Kasumi-1 (cell line): Measurements from ENCODE around the gene SULT4A1.

Source experiments
- DNase-seq, 2 experiments: peaks; one replicate each; lab custom pipeline; 2025; lab: John Stamatoyannopoulos, UW

Gene SULT4A1

DNA sequence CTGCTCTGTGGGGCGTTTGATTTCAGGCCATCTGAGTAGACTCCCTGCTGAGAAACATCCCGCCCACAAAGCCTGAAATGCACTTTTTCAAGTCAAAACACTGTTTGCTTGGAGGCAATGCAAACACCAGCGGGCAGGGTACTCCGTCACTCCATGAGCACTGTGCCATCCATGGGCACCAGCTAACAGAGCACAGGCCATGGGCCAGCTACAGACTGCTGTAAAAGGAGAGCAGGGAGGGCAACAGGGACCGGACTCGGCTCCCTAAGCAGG is 33.7 kb downstream of the SULT4A1 start:
- no peak for DNase-seq

DNA sequence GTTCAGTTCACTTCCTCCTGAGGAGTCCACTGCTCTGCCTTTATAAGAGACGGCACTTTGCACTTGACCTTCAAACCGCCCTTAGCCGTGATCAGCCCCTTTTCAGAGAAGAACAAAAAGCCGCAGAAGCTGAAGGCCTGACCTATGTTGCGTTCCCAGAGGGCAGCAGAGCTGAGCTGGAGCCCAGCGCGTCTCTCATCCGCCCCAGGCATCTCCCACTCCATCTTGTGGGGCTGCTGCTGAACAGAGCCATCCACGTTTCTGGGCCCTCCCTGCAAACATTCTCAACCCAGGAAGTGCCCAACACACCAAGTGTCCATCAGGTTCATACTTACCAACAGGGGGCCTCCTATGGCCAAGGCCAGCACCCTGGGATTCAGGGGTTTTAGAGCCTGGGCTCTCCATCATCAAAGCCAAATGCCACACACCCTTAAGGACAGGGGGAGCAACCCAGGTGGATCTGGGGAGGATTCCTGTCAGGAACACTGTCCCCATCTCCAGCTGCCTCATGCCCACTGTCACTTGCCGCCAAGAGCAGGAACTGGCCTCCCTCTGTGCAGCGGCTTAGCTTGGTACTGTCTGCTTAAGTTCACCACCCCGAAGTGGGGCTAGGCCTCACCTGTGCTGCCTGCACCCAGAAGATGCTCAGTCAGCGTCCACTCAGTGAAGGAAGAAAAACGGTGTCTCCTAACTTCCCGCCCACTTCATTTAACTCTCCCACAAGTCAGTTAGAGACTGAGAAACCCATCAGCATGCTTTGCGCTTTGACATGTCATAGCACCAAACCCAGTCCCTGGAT is 34.2 kb downstream of the SULT4A1 start:
- no peak for DNase-seq

DNA sequence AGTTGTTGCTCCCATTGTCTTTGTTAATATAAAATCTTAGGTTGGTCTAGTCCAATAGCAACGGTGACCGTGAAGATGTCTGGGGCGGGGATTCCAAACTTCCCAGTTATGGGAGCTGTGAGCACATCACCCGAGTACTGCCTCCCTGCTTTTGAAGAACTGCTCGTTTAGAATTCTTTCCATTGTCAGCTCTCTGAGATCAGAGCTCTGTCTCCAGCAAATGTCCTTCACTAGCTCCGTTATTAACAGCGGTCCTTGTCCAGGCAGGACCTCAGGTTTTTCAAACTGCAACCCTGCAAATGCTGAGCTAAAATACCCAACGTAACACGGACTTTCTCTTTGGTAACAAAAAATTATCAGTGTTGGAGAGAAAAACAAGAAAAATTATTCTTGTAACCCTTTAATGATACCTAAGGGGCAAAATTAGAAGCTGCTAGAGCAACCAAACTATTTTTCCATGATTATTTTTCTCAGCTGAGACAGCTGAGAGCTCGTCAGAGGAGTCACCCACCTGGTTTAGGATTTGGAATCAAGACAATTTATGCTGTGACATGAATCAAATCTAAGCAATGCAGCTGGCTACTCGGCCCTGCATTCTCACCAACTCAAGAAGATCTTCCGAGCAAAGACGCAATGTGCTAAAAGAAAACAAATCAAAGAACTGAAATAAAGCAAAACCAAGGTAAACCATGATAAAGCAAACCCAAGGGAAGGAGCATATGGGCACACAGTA is 35.1 kb downstream of the SULT4A1 start:
- no peak for DNase-seq

DNA sequence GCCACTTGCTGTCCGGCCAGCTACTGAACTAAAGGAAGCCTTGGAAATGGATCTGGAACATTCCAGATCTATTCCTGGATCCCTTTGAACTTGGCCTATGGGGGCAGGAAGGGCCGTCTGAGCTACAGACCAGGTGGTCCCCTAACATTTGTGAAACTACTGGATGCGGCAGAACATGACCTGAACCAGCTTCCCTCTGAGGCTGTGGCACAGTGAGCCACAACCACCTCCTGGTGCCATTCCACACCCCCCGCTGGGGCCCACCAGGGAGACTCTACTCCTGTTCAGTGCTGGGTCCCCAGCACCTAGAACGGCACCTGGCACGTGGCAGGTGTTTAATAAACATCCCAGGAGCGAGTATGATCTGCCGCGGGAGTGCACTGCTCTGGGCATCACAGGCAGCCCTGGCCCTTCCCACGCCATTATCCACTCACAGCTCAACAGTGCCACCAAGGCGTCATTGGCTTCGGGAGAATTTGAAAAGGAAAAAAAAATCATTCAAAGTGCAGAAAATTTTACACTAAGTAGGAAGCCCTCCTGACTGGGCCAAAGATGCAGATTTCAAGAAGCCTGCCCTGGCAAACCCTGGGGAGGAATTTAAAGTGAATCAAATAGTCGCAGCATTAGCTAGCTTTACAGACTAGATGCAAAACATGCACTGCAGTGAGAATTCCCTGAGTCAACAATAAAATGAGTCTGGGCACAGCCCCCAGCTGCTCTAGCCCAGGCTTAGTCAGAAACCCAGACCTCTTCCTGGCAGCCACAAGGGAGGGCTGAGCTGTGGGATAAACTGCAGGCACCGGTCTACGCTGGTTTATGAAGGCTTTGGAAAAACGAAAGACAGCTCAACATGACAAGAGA is 35.9 kb downstream of the SULT4A1 start:
- DNase-seq: no peak

DNA sequence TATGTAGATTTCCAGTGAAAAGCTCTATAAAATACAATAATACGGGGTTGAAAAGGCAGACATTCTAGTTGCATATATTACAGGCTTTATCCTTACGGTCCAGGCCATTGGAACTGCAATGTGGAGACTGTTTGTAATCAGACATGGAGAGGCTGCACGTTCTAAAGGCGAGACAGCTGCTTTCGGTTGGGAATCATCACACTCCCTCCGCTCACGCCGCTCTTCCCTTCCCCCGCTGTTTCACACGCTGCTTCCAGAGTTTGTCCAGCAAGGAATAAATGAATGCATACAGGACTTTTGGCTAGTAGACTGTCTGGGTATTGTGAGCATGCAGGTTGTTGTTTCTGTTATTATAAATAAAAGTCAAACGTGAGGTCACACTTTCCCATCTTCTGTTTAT is 36.7 kb downstream of the SULT4A1 start:
- DNase-seq: no peak

DNA sequence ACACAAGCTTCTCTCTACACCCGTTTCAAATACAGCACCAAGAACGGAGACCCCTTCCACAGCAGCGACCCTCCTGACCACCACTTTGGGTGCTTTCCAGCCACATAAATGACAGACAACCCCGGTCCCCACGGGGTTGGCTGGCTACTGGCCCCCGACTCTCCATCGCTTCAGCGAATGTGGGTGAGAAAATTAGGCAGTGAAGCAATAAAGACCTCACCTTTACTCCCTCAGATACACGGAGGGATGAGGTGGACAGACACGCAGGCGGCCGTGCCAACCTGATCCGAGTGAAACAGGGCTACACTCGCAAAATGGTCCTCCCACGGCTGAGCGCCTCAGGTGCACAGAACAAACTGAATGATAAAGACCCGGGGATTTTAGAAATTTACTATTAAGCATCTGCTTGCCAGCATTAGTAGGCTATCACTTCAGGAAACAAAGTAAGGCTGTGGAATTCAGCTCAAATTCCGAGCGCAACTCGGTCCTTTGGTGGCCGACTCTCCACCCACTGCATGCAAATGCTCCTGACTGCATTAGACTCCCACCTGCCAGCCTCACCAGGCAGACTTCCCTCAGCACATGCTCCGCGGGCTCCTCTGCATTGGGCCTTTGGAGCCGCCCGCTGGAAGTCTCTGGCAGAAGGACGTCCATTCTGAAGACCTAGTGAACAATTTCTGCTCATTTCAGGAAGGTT is 37.4 kb downstream of the SULT4A1 start:
- no peak for DNase-seq

DNA sequence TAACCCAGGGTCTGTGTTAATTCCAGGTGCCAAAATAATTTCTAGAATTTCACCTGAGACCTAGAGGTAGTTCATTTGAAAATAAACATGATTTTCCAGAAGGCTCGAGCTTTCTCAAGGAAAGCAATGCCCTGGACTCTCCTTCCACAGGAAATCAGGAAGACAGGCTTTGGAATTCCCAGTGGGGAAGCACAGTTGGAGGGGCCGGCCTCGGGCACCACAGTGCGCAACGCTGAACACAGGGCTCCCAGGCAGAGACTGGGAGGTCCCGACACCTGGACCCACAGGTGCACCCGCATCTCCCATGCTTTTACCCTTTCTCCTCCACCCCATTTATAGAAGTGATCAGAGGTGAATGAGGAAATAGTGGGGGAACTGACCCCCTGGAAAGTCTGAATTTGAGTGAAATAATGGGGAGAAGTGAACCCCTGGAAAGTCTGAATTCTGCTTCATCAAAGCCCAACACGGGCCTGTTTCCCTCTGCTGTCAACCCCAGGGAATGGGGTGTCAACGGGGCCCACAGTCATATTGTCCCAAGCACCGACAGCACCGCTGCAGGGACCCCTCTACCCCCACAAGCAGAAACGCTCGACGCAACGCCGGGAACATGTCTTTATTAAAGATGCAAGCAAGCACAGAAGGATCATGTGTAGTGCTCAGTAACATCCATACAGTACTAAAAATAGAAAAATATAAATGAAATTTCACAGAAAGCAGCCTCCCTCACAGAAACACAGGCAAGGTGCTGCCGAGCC is 38.2 kb downstream of the SULT4A1 start:
- DNase-seq: no peak

DNA sequence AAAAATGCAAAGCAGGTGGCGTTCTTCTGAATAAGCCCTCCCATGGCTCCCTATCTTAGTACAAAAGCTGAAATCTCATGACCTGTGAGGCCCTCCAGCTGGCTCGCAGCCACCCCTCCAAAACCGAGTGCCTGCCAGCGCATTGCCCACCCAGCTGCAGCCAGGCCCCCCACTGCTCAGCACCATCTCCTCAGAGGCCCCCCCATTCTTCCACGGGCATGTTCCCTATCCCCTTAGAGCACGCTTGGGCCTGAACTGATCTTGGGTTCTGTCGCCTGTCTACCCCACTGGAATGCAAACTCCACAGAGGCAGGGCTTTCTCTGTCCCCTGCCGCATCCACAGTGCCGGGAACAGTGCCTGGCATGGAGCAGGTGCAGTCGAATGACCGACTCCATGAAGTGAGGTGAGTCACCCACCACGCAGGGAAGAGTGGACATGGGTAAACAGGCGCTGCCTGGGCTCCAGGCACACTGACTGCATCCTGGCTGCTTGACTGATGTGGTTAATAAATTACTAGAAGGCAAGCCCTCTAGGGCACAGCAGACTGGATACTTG is 38.9 kb downstream of the SULT4A1 start:
- no peak for DNase-seq

DNA sequence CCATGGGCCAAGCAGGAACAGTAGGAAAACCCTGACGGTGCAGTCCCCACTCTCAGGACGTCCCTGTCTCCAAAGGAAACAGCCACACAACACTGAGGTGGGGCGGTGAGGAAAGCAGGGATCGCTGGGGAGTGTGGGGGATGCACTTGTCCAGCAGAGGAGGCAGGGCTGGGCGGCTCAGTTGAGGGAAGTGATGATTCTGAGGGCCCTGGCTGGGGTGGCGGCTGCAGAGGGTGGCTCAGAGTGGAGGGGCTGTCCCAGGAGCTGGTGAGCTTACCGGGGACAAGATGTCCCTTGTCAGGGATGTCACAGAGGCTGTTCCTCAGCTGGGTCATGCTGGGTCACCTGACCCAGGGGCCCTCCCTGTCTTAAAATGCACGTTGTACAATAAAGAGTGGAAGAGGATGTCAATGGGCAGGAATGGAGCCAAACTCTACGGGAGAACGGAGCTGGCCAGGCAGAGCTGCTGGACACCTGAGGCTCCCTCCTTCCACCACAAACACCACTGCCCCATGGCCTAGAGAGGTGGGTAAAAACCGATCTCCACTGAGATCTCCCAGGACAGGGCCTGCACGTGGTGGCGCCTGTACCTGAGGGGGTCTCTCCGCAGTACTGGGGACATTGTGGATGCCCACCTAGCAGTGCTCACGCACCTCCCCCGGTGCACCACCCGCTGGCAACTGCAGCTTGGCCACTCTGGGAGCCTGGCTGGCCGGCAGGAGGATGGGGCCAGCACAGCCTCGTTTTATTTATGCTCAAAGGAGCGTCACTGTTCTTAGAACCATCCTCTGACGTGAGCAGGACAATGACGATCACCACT is 40.5 kb downstream of the SULT4A1 start:
- no peak for DNase-seq

DNA sequence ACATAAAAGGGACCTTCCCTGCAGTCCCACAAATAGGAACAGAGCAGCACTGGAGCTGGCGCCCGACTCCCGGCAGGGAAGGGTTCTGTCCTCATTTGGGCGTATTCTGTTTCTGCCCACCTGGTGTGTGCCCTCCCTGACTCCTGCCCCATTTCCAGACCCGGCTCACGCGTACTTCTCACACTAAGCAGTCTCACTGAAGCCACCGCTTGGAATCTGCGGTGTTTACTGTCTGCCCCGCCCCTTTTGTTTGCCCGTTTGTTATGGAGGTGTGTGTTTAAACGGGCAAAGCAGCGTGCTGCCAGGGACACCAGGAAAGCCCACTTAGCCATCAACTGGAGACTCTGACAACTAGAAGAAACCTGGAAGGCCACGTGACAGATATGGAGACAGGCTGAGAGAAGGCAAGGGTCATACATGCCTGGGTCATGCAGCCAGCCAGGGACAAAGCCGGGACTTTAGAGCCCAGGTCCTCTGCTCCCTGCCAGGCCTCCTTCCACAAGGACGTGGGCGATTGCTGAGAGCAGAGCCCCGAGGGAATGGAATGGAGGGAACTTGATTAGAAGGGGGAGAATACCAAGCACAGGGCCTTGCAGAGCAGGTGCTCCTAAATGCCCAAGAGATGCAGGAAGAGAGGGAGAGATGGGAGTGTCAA is 41.5 kb downstream of the SULT4A1 start:
- DNase-seq: no peak

DNA sequence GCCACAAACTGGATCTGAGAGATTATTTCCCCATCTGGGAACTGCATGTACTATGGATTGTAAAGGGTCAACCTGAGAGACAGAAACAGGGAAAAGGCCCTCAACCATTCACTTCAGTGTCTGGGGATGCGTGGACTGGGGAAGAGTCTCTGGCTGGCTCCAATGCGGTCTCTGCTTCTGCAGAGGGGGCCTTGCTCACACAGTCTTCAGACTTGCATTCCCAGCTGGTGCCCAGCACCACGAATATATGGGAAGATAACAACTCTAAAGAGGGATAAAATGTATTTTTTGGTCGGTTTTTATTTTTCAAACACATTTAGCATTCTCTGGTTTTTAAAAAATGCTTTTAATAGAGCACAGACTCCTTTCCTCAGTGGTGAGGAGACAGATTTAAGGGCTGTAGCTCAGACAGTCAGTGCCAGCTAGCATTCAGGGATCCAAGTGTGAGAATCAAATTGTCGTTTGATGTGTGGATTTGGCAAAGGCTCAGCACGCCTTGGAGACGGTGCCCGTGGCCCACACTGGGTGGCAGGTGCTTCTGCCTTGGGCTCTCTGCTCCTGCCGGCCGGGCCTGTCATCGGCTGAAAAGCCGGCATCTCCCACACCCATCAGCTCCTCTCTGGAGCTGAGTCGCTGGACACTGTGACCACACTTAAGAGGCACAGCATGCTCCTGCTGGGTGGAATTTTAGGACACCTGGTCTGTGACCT is 42.2 kb downstream of the SULT4A1 start:
- no peak for DNase-seq

DNA sequence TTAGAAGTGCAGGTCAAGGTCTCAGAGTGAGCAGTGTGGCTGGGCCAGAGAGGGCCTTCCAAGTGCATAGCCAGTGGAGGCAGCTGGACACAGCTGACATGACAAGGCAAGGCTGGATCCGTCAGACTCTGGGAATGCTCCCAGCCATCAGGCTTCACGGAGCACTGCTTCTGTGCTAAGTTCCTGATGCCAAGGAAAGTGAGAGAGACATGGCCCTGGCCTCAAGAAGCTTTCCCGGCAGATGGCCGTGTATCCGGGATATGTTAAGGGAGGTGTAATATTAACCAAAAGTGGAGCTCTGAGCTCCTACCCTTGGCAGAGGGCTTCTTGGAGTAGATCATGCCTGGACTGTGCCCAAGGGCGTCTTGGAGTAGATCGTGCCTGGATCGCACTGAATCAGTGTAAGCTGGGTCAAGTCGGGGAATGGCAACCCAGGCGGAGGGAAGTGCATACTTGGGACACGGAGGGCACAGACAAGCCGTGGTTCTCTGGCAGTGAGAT is 42.8 kb downstream of the SULT4A1 start:
- DNase-seq: no peak

DNA sequence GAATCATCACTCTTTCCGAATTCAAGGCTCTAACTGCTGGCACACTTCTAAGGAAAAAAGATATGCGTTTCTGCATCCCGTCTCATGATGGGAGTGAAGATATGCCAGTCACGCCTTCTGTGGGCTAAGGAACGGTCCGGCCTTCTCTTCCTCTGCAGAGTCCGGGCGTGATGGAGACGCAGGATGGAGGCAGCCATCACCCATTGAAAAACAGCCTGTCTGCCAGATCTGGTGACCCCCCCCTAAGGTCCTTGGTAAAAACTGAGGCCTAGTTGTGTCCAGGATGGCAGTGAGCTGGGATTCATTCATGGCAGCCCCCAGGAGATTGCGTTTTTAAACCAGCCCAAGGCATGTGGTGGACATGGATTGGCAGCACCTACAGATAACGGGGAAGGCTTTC is 43.3 kb downstream of the SULT4A1 start:
- DNase-seq: no peak

DNA sequence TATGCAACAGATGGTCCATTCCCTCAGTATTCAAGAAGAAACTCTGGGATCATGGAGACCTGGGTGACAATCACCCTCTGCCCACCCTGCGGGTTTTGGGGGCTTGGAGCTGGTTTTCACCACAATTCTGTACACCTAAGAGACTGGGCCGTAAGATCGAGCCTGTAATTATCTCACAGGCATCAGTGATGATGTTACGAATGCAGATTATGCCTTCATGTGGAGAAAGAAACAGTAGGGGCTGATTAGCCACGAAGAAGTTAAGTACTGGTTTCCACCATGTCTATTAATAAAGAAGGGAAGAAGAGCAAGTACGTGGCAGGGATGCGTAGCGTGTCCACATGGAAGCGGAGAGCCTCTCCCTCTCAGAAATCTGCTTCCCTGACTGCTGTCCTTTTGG is 44.9 kb downstream of the SULT4A1 start:
- no peak for DNase-seq

DNA sequence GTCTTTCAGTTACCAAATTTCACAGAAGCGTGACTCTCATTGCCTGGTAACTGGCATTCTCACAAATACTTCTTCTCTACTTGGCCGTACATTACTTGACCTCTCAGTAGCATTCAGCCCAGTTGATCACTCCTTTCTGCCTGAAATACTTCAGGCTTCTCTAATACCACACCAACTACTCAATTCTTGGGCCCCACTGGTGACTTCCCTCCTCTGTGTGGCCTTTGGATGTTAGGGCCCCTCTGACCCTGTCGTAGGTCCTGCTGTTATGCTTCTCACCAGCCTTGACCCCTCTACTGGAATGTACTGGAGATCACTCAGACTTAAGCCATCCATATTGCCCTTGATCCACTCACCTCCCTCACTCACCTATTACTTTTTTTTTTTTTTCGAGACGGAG is 48.0 kb downstream of the SULT4A1 start:
- DNase-seq: no peak

DNA sequence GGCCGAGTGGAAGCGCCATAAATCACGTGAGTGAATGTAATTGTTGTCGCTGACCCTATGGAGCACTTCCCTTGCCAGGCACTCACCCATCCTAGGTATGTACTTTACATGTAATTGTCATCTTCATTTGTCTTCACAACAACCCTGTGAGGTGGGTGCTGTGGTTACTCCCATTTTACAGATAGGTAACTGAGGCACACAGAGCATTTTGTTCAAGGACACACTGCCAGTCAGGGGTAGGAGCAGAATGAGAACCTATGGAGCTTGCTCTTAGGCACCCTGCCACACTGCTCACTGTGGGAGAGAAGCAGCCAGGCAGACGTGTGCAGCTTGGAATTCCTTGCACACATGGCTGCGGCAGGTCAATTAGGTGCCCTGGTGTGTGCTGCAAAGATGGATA is 49.4 kb downstream of the SULT4A1 start:
- DNase-seq: no peak

DNA sequence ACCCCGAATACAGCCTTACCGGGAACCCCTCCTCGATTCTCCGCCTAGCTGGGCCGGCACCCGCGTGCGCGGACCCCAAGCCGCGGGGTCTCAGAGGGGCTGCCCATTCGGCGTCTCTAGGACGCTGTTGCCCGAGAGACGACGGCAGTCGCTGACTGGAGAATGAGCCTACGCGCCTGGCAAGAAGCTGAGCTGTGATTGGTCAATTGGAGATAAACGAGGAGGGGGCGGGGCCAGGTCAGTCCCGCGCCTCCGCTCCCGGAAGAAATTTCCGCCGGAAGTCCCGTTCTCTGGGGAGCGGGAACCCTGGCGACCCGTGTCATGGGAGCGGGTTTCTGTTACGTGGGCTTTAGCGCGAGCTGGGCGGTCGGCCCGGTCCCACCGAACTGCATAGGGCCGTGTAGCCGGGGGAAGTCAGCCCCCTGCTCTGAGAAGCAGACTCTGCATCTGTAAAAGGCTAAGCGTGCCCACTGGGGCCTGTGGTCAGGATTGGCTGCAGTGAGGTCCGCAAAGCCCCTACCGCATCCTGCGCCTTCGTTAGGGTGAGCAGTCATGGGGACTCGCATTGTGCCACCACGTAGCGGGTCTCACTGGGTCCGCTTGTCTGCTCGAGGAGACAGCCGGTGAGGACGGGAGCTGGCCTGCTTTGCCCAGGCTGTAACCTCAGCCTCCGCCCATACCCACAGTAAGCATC is 50.0 kb downstream of the SULT4A1 start, which contains the start of gene EFCAB6:
Gene EFCAB6 (minus strand): TSS at position 157 of the 694 bp plus-strand sequence. CDS start 29,987 bp downstream, outside the sequence.
- no peak for DNase-seq

DNA sequence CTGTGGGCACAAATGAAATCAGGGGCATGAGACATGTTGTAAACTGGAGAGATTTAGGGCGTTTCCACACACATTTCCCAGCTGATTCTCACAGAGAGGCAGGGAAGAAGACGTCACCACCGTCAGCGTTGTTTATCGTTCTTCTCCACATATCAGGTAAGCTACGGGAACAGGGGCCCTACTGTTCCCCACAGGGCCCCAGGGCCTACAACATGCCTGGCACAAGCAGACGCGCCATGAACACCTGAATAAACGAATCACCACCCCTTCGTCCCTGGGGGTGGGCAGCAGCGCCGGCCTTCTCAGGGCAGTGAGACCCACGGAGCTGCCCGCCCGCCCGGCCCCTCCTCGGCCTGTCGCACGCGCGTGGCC is 50.5 kb downstream of the SULT4A1 start:
- DNase-seq: no peak
